ENCODE results near the gene LSAMP. TPM values are rescaled to one million over a fixed set of nuclear protein-coding genes. Genes with fewer than 3 reads are reported as not detected.

LSAMP gene
- total RNA-seq, 1 donor from 2014 or later, result 10.2 TPM

- TF ChIP-seq, protein P1, sequence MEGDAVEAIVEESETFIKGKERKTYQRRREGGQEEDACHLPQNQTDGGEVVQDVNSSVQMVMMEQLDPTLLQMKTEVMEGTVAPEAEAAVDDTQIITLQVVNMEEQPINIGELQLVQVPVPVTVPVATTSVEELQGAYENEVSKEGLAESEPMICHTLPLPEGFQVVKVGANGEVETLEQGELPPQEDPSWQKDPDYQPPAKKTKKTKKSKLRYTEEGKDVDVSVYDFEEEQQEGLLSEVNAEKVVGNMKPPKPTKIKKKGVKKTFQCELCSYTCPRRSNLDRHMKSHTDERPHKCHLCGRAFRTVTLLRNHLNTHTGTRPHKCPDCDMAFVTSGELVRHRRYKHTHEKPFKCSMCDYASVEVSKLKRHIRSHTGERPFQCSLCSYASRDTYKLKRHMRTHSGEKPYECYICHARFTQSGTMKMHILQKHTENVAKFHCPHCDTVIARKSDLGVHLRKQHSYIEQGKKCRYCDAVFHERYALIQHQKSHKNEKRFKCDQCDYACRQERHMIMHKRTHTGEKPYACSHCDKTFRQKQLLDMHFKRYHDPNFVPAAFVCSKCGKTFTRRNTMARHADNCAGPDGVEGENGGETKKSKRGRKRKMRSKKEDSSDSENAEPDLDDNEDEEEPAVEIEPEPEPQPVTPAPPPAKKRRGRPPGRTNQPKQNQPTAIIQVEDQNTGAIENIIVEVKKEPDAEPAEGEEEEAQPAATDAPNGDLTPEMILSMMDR (IDR thresholded peaks at IDR 0.05; ENCODE audit: insufficient read depth, low read length, poor library complexity, severe bottlenecking), result no peak
- H3K4me3 ChIP-seq (ENCODE audit: low read depth, low read length), result no peak overlapping the region
- DNase-seq (ENCODE audit: low read depth), result no peak
- no peaks in the 10 kb centered on the region for H3K27me3 ChIP-seq (ENCODE audit: control insufficient read depth, insufficient read depth, low read length)
- H3K36me3 ChIP-seq (ENCODE audit: control insufficient read depth, insufficient read depth, low read length), result no peaks in the 10 kb centered on the region
Measured at GRCh38 chr3:116392291-116392690, 53.0 kb downstream of the LSAMP start.

DNA sequence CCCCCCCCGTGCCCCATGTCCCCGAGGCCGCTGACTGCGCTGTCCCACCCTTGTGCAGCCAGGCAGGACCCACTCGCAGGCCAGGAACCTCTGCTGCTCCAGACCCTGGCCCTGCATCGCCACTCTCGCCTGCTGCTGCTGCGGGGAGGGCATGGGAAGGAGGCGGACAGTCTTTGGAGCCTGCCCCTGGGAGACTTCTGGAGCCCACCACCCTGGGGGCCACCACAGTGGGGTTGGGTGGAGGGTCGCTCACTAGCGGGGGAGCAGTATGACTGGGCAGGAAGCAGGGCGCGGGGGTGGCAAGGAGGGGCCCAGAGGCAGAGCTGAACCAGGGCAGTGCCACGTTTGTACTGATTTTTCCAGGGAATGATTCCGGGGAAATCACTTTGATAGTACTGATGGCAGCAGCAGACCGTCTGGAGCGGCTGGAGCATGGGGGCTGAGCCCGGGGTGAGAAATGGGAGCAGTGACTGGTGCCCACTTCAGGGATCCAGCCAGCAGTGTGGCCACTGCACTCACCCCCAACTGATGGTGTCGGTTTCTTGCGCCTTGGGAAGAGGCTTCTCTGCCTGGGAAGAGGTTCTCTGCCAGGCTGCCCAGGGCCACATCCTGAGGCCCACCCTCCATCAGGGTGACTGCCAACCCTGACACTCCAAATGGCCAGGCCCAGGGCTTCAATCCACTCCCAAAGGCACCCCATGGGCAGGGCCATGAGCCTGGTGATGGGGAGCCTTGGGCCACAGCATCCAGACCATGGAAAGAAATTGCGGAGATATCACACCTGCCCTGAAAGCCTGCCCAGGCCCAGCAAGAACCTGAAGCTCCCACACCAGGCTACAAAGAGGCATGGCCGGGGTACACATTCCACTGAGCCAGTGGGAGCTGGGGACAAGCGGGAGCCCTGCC, 53.7 kb downstream of the LSAMP start:
- Histone ChIP-seq H3K4me3 (ENCODE audit: low read depth, low read length) (no peak overlapping the region), H3K27me3 (ENCODE audit: control insufficient read depth, insufficient read depth, low read length) (no peaks in the 10 kb centered on the region), H3K36me3 (ENCODE audit: control insufficient read depth, insufficient read depth, low read length) (no peaks in the 10 kb centered on the region)
- DNase-seq (ENCODE audit: low read depth), result no peak
- TF ChIP-seq, protein P1 (IDR thresholded peaks at IDR 0.05; ENCODE audit: insufficient read depth, low read length, poor library complexity, severe bottlenecking), result no peak

DNA sequence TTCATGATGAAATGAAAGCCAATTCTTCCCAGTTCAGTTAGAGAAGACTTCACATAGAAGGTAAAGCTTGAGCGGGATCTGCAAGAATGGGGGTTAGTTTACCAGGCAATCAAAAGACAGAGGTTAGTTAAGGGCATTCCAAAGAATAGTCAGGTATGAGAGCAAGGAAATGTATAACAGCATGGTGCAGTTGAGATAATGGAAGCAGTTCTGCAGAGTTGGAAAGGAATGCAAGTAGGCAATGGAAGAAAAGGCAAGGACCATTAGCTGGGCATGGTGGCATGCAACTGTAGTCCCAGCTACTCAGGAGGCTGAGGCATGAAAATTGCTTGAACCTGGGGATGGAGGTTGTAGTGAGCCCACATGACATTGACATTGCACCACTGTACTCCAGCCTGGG, 55.0 kb downstream of the LSAMP start:
- Histone ChIP-seq H3K4me3 (ENCODE audit: low read depth, low read length) (no peak overlapping the region), H3K27me3 (ENCODE audit: control insufficient read depth, insufficient read depth, low read length) (no peaks in the 10 kb centered on the region), H3K36me3 (ENCODE audit: control insufficient read depth, insufficient read depth, low read length) (no peaks in the 10 kb centered on the region)
- TF ChIP-seq, protein P1 (IDR thresholded peaks at IDR 0.05; ENCODE audit: insufficient read depth, low read length, poor library complexity, severe bottlenecking), result no peak
- DNase-seq (ENCODE audit: low read depth), result no peak

DNA sequence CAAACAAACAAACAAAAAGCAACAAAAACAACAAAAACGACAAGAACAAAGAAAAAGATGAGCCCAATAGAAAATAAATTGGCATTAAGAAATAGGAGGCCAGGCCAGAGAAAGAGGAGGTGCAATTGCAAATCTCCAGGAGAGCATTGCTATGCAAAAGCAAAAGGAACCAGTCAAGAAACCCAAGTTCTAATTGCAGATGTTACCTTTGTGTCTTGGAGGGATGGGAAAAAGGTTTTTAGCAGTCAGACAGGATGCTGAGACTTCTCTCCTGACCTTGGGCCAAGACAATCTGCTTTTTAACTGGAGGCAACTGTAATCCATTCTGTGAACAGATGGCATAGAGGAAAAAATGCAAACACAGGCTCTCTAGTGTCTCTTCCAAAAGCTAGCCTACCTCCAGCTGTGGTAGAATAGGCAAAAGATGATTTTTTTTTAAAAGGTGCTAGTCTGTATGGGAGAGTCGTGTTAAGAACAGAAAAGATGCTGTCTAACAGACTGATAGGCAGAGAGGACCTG, 56.4 kb downstream of the LSAMP start:
- TF ChIP-seq, protein P1 (IDR thresholded peaks at IDR 0.05; ENCODE audit: insufficient read depth, low read length, poor library complexity, severe bottlenecking), result no peak
- H3K36me3 ChIP-seq (ENCODE audit: control insufficient read depth, insufficient read depth, low read length), result no peaks in the 10 kb centered on the region
- DNase-seq (ENCODE audit: low read depth), result no peak
- no peaks in the 10 kb centered on the region for H3K27me3 ChIP-seq (ENCODE audit: control insufficient read depth, insufficient read depth, low read length)
- no peak overlapping the region for H3K4me3 ChIP-seq (ENCODE audit: low read depth, low read length)

DNA sequence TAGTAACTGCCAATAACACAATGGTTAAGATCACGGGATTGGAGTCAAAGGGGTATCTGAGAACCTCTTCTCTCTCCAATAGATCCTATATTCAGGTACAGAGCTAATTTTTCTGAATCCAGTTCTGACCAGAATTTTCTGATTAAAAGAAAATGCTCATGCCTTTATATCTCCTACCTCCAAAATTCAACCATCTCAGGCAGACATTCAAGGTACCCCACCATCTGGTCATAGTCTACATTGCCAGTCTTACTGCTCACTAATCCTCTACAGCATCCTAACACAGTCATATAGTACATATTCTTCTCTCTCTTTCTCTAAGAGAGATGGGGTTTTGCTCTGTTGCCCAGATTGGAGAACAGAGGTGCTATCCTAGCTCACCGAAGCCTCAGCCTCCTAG, 59.1 kb downstream of the LSAMP start:
- no peak for DNase-seq (ENCODE audit: low read depth)
- TF ChIP-seq, protein P1 (IDR thresholded peaks at IDR 0.05; ENCODE audit: insufficient read depth, low read length, poor library complexity, severe bottlenecking), result no peak
- Histone ChIP-seq H3K36me3 (ENCODE audit: control insufficient read depth, insufficient read depth, low read length) (no peaks in the 10 kb centered on the region), H3K4me3 (ENCODE audit: low read depth, low read length) (no peak overlapping the region), H3K27me3 (ENCODE audit: control insufficient read depth, insufficient read depth, low read length) (no peaks in the 10 kb centered on the region)

Measured in kidney epithelial cell (primary cell).